Coronary artery (tissue), 2 donors: ENCODE results near the gene FOXN3.

ENCODE experiments used
- DNase-seq: peaks from one replicate; pipeline ENCODE4 v3.0.0-alpha.2; 2017; ENCODE audit warnings: low spot score
- H3K27ac ChIP-seq, 2 donors: fragments of 200-600 bp; sonication (generic); one replicate each; pipeline ENCODE4 v1.5.1; 2016 to 2019
- H3K4me3 ChIP-seq: fragments of 200-600 bp; sonication (generic); 2 replicates; pipeline ENCODE4 v1.5.1; 2016; ENCODE audit warnings: mild to moderate bottlenecking, moderate library complexity
- CTCF ChIP-seq: fragments of 200-600 bp; sonication (generic); IDR thresholded peaks from one replicate; pipeline ENCODE4 v1.5.1; 2019; ENCODE audit warnings: antibody characterized with exemption

Gene FOXN3

GRCh38 chr14:89408907-89409700 is 7.9 kb downstream of the FOXN3 start:
- no peak for TF ChIP-seq CTCF
- Histone ChIP-seq H3K4me3 (peak overlapping the region; percentile 33), H3K27ac (peak overlapping the region; percentile 3 to 66)
- no peak for DNase-seq

- no peak for TF ChIP-seq CTCF
- Histone ChIP-seq H3K27ac (no peak overlapping the region), H3K4me3 (no peak overlapping the region)
- DNase-seq = no peak
Measured at GRCh38 chr14:89407856-89408255, 9.2 kb downstream of the FOXN3 start.

GRCh38 chr14:89406941-89407340 is 10.1 kb downstream of the FOXN3 start:
- peak overlapping the region in 1 of 2 donors; percentile 13 for H3K27ac ChIP-seq

GRCh38 chr14:89406361-89406760 is 10.7 kb downstream of the FOXN3 start:
- no peak for DNase-seq
- Histone ChIP-seq H3K4me3 (no peak overlapping the region), H3K27ac (no peak overlapping the region)
- no peak for TF ChIP-seq CTCF

More at GRCh38 chr14:89406941-89407340, 10.1 kb downstream of the FOXN3 start:
- no peak for DNase-seq
- no peak overlapping the region for H3K4me3 ChIP-seq
- TF ChIP-seq CTCF = no peak

GRCh38 chr14:89405712-89406111 is 11.3 kb downstream of the FOXN3 start:
- no peak overlapping the region for H3K27ac ChIP-seq
- TF ChIP-seq CTCF = no peak
- no peak for DNase-seq
- H3K4me3 ChIP-seq = no peak overlapping the region

GRCh38 chr14:89402363-89402762 is 14.7 kb downstream of the FOXN3 start:
- no peak for TF ChIP-seq CTCF
- DNase-seq = no peak
- Histone ChIP-seq H3K27ac (no peak overlapping the region), H3K4me3 (no peak overlapping the region)

GRCh38 chr14:89401761-89402160 is 15.3 kb downstream of the FOXN3 start:
- H3K4me3 ChIP-seq = no peak overlapping the region
- no peak for TF ChIP-seq CTCF
- no peak overlapping the region for H3K27ac ChIP-seq
- DNase-seq = no peak
